ENCODE data around the gene INSC.

Gene INSC

GRCh38 chr11:15177491-15177890, 62.8 kb downstream of the INSC start:
- Mint-ChIP-seq H3K4me1 (ENCODE audit: low read depth) (no peaks in the 10 kb centered on the region), H3K27ac (no peak overlapping the region), H3K9me3 (no peaks in the 10 kb centered on the region), H3K36me3 (ENCODE audit: low read depth) (no peaks in the 10 kb centered on the region), H3K4me3 (no peak overlapping the region), H3K27me3 (peaks cover 14% of the 10 kb centered on the region)
- no peak for DNase-seq

- Mint-ChIP-seq H3K4me3 (no peak overlapping the region), H3K9me3 (no peaks in the 10 kb centered on the region)
Measured at GRCh38 chr11:15178214-15178613, 63.5 kb downstream of the INSC start.

GRCh38 chr11:15179167-15179566, 64.4 kb downstream of the INSC start:
- Mint-ChIP-seq H3K9me3 (no peaks in the 10 kb centered on the region), H3K4me1 (ENCODE audit: low read depth) (no peaks in the 10 kb centered on the region), H3K4me3 (no peak overlapping the region), H3K36me3 (ENCODE audit: low read depth) (no peaks in the 10 kb centered on the region), H3K27ac (no peak overlapping the region), H3K27me3 (peaks cover 11% of the 10 kb centered on the region)
- no peak for DNase-seq

More at GRCh38 chr11:15178214-15178613, 63.5 kb downstream of the INSC start:
- DNase-seq = no peak
- Mint-ChIP-seq H3K4me1 (ENCODE audit: low read depth) (no peaks in the 10 kb centered on the region), H3K27ac (no peak overlapping the region), H3K27me3 (peaks cover 11% of the 10 kb centered on the region), H3K36me3 (ENCODE audit: low read depth) (no peaks in the 10 kb centered on the region)

- H3K27ac Mint-ChIP-seq = no peak overlapping the region
- no peaks in the 10 kb centered on the region for H3K36me3 Mint-ChIP-seq (ENCODE audit: low read depth)
- peaks cover 11% of the 10 kb centered on the region for H3K27me3 Mint-ChIP-seq
- DNase-seq = no peak
- H3K4me1 Mint-ChIP-seq (ENCODE audit: low read depth) = no peaks in the 10 kb centered on the region
- no peaks in the 10 kb centered on the region for H3K9me3 Mint-ChIP-seq
- H3K4me3 Mint-ChIP-seq = no peak overlapping the region
Measured at GRCh38 chr11:15180212-15180792, 65.6 kb downstream of the INSC start.

GRCh38 chr11:15182372-15182771, 67.6 kb downstream of the INSC start:
- H3K36me3 Mint-ChIP-seq (ENCODE audit: low read depth) = no peaks in the 10 kb centered on the region
- no peaks in the 10 kb centered on the region for H3K9me3 Mint-ChIP-seq
- H3K27ac Mint-ChIP-seq = no peak overlapping the region
- no peak overlapping the region for H3K4me3 Mint-ChIP-seq
- peaks cover 4% of the 10 kb centered on the region for H3K27me3 Mint-ChIP-seq
- no peak for DNase-seq
- H3K4me1 Mint-ChIP-seq (ENCODE audit: low read depth) = no peaks in the 10 kb centered on the region

- no peak overlapping the region for H3K4me3 Mint-ChIP-seq
- no peak overlapping the region for H3K27ac Mint-ChIP-seq
- H3K9me3 Mint-ChIP-seq = no peaks in the 10 kb centered on the region
- H3K27me3 Mint-ChIP-seq = peaks cover 3% of the 10 kb centered on the region
- H3K36me3 Mint-ChIP-seq (ENCODE audit: low read depth) = no peaks in the 10 kb centered on the region
- DNase-seq = no peak
- no peaks in the 10 kb centered on the region for H3K4me1 Mint-ChIP-seq (ENCODE audit: low read depth)
Measured at GRCh38 chr11:15185021-15185420, 70.3 kb downstream of the INSC start.

- peaks cover 4% of the 10 kb centered on the region for H3K27me3 Mint-ChIP-seq
- H3K4me3 Mint-ChIP-seq = no peak overlapping the region
- no peaks in the 10 kb centered on the region for H3K4me1 Mint-ChIP-seq (ENCODE audit: low read depth)
- no peaks in the 10 kb centered on the region for H3K9me3 Mint-ChIP-seq
- no peak overlapping the region for H3K27ac Mint-ChIP-seq
- DNase-seq = no peak
- no peaks in the 10 kb centered on the region for H3K36me3 Mint-ChIP-seq (ENCODE audit: low read depth)
Measured at GRCh38 chr11:15186146-15186545, 71.4 kb downstream of the INSC start.

- no peak for DNase-seq
- Mint-ChIP-seq H3K9me3 (no peaks in the 10 kb centered on the region), H3K4me3 (no peak overlapping the region), H3K36me3 (ENCODE audit: low read depth) (no peaks in the 10 kb centered on the region), H3K27ac (no peak overlapping the region), H3K4me1 (ENCODE audit: low read depth) (no peaks in the 10 kb centered on the region), H3K27me3 (peaks cover 6% of the 10 kb centered on the region)
Measured at GRCh38 chr11:15189189-15189588, 74.5 kb downstream of the INSC start.

- H3K4me1 Mint-ChIP-seq (ENCODE audit: low read depth) = no peaks in the 10 kb centered on the region
- H3K27me3 Mint-ChIP-seq = peaks cover 6% of the 10 kb centered on the region
- no peaks in the 10 kb centered on the region for H3K9me3 Mint-ChIP-seq
- H3K27ac Mint-ChIP-seq = no peak overlapping the region
- DNase-seq = no peak
- H3K36me3 Mint-ChIP-seq (ENCODE audit: low read depth) = no peaks in the 10 kb centered on the region
- no peak overlapping the region for H3K4me3 Mint-ChIP-seq
Measured at GRCh38 chr11:15189641-15190365, 75.1 kb downstream of the INSC start.

GRCh38 chr11:15190611-15191010, 75.9 kb downstream of the INSC start:
- H3K9me3 Mint-ChIP-seq = no peaks in the 10 kb centered on the region
- H3K27ac Mint-ChIP-seq = no peak overlapping the region
- H3K27me3 Mint-ChIP-seq = peaks cover 6% of the 10 kb centered on the region
- H3K36me3 Mint-ChIP-seq (ENCODE audit: low read depth) = no peaks in the 10 kb centered on the region
- no peaks in the 10 kb centered on the region for H3K4me1 Mint-ChIP-seq (ENCODE audit: low read depth)
- no peak overlapping the region for H3K4me3 Mint-ChIP-seq
- no peak for DNase-seq

- DNase-seq = no peak
- H3K27ac Mint-ChIP-seq = no peak overlapping the region
- H3K4me1 Mint-ChIP-seq (ENCODE audit: low read depth) = no peaks in the 10 kb centered on the region
- H3K4me3 Mint-ChIP-seq = no peak overlapping the region
- H3K9me3 Mint-ChIP-seq = no peaks in the 10 kb centered on the region
- peaks cover 6% of the 10 kb centered on the region for H3K27me3 Mint-ChIP-seq
- no peaks in the 10 kb centered on the region for H3K36me3 Mint-ChIP-seq (ENCODE audit: low read depth)
Measured at GRCh38 chr11:15192005-15192556, 77.4 kb downstream of the INSC start.

- Mint-ChIP-seq H3K27me3 (peaks cover 3% of the 10 kb centered on the region), H3K4me1 (ENCODE audit: low read depth) (no peaks in the 10 kb centered on the region), H3K4me3 (no peak overlapping the region), H3K27ac (no peak overlapping the region), H3K9me3 (no peaks in the 10 kb centered on the region), H3K36me3 (ENCODE audit: low read depth) (no peaks in the 10 kb centered on the region)
- DNase-seq = no peak
Measured at GRCh38 chr11:15194671-15195415, 80.1 kb downstream of the INSC start.

- H3K27ac Mint-ChIP-seq = no peak overlapping the region
- no peak overlapping the region for H3K4me3 Mint-ChIP-seq
- peaks cover 4% of the 10 kb centered on the region for H3K27me3 Mint-ChIP-seq
- no peaks in the 10 kb centered on the region for H3K36me3 Mint-ChIP-seq (ENCODE audit: low read depth)
- DNase-seq = no peak
- no peaks in the 10 kb centered on the region for H3K4me1 Mint-ChIP-seq (ENCODE audit: low read depth)
- H3K9me3 Mint-ChIP-seq = no peaks in the 10 kb centered on the region
Measured at GRCh38 chr11:15195454-15196200, 80.9 kb downstream of the INSC start.

GRCh38 chr11:15196704-15197103, 82.0 kb downstream of the INSC start:
- Mint-ChIP-seq H3K27me3 (peaks cover 6% of the 10 kb centered on the region), H3K9me3 (no peaks in the 10 kb centered on the region), H3K4me3 (no peak overlapping the region), H3K4me1 (ENCODE audit: low read depth) (no peaks in the 10 kb centered on the region), H3K27ac (no peak overlapping the region), H3K36me3 (ENCODE audit: low read depth) (no peaks in the 10 kb centered on the region)
- DNase-seq = no peak

Data from activated T-cell treated with anti-CD3 and anti-CD28 coated beads, Interleukin-2, amount 50 U/mL, for 24 hours (primary cell).